SH-SY5Y (cell line): ENCODE results near the gene CNTNAP4.

Source experiments
- GATA2 ChIP-seq: IDR thresholded peaks from 2 replicates; pipeline ENCODE4 v1.6.1; 2011; ENCODE audit warnings: mild to moderate bottlenecking, low read depth, low read length
- GATA3 ChIP-seq: IDR thresholded peaks from 2 replicates; pipeline ENCODE4 v1.6.1; 2011; ENCODE audit warnings: low read depth, mild to moderate bottlenecking, low read length, moderate library complexity

GRCh38 chr16:76474048-76474447, 196.8 kb downstream of the CNTNAP4 start:
- no peak for TF ChIP-seq GATA2
- no peak for TF ChIP-seq GATA3
